HFF-Myc (cell line): ENCODE data around the gene CTTNBP2NL.
"Not testable (repeated sequence)": the region's sequence is repeated elsewhere in the genome, so short reads cannot be mapped to it uniquely, and the experiment has no call there.

Experiments used
- DNase-seq: peaks from one replicate; pipeline ENCODE4 v3.0.0-alpha.2; 2011; ENCODE audit warnings: low read depth; ENCODE audit errors: extremely low read depth
- H3K4me3 ChIP-seq: replicated peaks from 2 replicates; pipeline ENCODE4 v1.5.1; 2011; ENCODE audit warnings: low read depth, mild to moderate bottlenecking, control low read depth, low read length
- TF ChIP-seq, protein P1 (sequence below): IDR thresholded peaks from 2 replicates; pipeline ENCODE4 v1.5.1; 2012; ENCODE audit warnings: mild to moderate bottlenecking, low read depth, low read length, control low read depth; ENCODE audit errors: missing control alignments

CTTNBP2NL gene

DNA sequence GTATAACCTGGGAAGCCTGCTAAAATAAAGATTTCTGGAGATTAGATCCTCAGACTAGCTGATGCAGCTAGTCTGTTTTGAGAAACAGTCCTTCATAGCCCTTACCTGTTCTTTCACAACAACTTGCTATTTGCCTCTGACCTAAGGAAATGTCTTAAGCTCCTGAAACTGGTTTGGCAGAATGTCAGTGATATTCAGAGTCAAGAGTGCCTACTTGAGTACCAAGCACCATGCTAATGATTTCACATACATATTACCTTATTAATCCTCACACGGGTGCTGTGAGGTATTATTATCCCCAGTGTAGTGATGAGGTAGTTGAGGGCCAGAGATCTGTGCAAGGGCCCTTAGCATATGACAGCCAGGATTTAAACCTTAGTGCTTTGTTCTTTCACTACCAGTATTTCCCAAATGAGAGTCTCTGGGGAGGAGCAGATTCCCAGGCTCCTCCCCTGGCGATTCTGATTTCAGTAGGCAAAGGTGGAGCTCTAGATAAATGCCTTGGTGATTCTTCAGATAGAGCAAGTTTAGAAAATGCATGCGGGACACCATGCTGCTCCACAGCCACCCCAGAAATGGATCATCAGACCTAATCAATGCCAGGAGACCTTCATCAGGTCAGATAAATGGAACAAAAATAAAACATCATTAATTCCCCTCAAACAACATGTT, 65.3 kb downstream of the CTTNBP2NL start:
- TF ChIP-seq, protein P1, sequence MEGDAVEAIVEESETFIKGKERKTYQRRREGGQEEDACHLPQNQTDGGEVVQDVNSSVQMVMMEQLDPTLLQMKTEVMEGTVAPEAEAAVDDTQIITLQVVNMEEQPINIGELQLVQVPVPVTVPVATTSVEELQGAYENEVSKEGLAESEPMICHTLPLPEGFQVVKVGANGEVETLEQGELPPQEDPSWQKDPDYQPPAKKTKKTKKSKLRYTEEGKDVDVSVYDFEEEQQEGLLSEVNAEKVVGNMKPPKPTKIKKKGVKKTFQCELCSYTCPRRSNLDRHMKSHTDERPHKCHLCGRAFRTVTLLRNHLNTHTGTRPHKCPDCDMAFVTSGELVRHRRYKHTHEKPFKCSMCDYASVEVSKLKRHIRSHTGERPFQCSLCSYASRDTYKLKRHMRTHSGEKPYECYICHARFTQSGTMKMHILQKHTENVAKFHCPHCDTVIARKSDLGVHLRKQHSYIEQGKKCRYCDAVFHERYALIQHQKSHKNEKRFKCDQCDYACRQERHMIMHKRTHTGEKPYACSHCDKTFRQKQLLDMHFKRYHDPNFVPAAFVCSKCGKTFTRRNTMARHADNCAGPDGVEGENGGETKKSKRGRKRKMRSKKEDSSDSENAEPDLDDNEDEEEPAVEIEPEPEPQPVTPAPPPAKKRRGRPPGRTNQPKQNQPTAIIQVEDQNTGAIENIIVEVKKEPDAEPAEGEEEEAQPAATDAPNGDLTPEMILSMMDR: no peak
- DNase-seq: no peak
- H3K4me3 ChIP-seq: no peak overlapping the region

DNA sequence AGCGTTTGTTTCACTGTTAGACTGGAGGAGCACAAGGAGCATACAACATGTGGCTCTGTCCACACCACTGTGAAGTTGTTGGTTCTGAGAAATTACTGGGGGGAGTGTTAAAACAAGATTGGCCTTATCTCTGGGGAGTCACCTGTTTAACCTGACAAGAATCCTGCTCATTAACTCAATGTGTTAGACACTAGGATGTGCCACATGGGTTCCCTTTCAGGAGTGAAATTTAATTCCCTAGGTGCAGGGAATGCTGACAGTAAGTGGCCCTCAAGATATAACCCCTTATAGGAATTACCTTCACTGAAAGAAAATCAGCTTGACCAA, 66.9 kb downstream of the CTTNBP2NL start:
- TF ChIP-seq, protein P1: no peak
- DNase-seq: no peak
- no peak overlapping the region for H3K4me3 ChIP-seq

DNA sequence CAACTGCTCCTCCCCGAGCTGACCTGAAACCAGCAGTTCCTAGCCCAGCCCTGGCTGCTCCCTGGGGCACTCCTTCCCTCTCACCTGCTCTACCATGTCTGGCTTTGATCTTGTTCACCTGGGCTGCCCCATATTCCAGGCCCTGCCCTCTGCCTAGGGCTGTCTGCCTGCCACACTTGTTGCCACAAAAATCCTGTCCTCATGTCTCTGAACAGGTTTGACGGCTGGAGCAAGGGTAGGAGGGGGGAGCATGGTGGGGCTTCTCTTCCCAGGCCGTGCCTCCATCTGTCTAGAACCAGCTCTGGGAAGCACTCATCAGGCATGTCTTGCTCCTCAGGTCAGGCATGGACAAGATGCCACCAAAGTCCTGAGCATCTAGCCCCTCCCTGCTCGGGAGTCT, 68.5 kb downstream of the CTTNBP2NL start:
- DNase-seq: no peak
- H3K4me3 ChIP-seq: no peak overlapping the region
- TF ChIP-seq, protein P1: no peak

DNA sequence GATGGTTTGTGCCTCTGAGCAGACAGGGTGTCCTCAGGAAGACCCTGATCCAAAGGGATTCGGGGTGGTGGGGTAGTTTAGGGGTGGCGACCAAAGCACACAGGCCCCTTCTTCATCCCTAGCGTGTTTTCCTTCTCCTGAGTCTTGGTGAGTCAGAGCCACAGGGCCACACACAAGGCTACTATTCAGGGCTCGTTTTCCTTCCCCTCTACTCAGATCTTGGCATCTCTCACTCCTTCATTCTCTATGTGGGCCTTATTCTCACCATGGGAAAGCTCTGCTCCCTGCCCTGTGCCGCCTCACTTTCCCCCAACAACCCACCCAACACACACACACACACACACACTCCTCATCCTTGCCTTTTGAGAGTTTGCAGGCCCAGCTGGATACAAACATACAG, 69.1 kb downstream of the CTTNBP2NL start:
- H3K4me3 ChIP-seq: no peak overlapping the region
- no peak for DNase-seq
- TF ChIP-seq, protein P1: no peak

DNA sequence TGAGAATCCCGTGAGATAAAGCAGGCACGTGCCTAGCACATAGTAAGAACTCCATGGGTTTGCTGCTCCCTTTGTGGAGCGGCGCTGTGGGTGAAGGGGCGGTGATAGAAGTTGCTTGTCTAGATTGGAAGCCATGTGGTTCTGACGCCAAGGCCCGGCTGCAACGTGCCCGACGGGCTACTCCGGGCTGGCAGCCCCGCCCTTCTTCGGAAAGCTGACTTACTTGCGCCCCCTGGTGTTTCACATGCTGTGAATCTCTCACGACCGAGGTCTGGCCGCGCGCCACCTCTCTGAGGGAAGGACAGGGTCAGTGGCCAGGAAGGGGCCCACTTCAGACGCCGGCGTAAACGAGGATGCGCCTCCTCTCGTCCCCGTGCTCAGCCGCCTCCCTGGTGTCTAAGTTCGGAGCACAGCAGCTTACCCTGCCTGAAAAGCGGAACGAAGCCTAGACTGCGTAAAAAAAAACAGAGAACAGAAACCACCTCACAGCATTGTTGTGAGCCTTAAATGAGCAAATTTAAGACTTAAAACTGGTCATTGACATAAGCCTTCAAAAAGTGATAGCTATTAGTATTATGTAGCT, 70.2 kb downstream of the CTTNBP2NL start:
- no peak overlapping the region for H3K4me3 ChIP-seq
- peak; percentile 81 for DNase-seq

DNA sequence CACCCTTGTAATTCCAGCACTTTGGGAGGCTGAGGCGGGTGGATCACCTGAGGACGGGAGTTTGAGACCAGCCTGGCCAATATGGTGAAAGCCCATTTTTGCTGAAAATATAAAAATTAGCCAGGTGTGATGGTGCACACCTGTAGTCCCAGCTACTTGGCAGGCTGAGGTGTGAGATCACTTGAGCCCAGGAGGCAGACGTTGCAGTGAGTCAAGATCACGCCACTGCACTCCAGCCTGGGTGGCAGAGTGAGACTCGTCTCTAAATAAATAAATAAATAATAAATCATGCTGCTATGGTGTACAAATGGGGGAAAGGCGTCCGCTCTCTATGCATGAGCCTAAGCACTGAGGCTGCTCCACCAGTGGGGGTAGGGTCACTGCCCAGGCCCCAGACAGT, 74.3 kb downstream of the CTTNBP2NL start:
- not testable (repeated sequence) for DNase-seq

More for the DNA sequence above, 70.2 kb downstream of the CTTNBP2NL start:
- TF ChIP-seq, protein P1: peak; percentile 74

DNA sequence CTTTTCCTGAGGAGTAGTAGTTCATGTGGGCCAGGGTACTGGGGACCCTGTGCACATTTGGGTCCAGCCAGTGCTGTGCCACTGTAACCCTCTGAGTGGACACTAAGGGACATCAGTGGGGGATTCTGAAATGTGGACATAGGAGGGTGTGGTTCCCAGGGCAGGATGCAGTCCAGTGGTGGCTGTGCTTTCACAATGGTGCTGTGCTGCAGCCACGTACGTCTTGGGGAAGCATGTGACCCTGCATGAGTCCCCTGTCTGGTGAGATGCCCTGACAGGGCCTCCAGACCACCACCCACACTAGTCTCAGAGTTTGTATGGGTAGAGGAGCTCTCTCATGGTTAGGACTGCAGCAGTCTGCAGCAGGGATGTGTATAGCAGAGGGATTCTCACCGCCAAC, 75.0 kb downstream of the CTTNBP2NL start:
- TF ChIP-seq, protein P1: no peak

More for the DNA sequence above, 74.3 kb downstream of the CTTNBP2NL start:
- H3K4me3 ChIP-seq: not testable (repeated sequence)

More for the DNA sequence above, 75.0 kb downstream of the CTTNBP2NL start:
- no peak overlapping the region for H3K4me3 ChIP-seq
- no peak for DNase-seq
